IMR-90 (cell line): Measurements from ENCODE around the gene EMILIN2. TPM values are rescaled to one million over a fixed set of nuclear protein-coding genes. Genes with fewer than 3 reads are reported as not detected.

Source experiments
- ATAC-seq: fragments of 200-7000 bp; cut with Tn5 transposase; 2 replicates; pipeline ENCODE4 v1.9.1; 2020; ENCODE audit warnings: low read depth, mild to moderate bottlenecking, moderate library complexity
- BruUV-seq: library from RNA; stranded (reverse); fragments of 400-500 nt; replicated peaks from 2 replicates; lab custom pipeline; 2021; lab: Mats Ljungman, UMichigan
- CTCF ChIA-PET: fragments of 300-600 bp; formaldehyde crosslinking; extraction: SDS; loops from one replicate; lab custom pipeline; 2021; ENCODE audit warnings: antibody characterized with exemption; lab: Yijun Ruan, JAX
- POLR2A ChIA-PET: fragments of 300-600 bp; sonication (Branson Sonifier 250); formaldehyde crosslinking; loops from one replicate; lab custom pipeline; 2022; ENCODE audit warnings: antibody characterized with exemption; ENCODE audit not compliant: unreplicated experiment; lab: Charles Lee
- DNase-seq: peaks from one replicate; pipeline ENCODE4 v3.0.0; 2013
- H2AFZ ChIP-seq: replicated peaks from 2 replicates; pipeline ENCODE3; 2013; ENCODE audit warnings: low read length, mild to moderate bottlenecking; ENCODE audit not compliant: poor library complexity
- H2AK5ac ChIP-seq: 2 replicates; pipeline ENCODE4 v1.6.1; 2013; ENCODE audit warnings: low read depth, low read length, inconsistent platforms
- H2AK9ac ChIP-seq: replicated peaks from 2 replicates; pipeline ENCODE3; 2013; ENCODE audit warnings: mild to moderate bottlenecking, low read depth, low read length, moderate library complexity; ENCODE audit not compliant: poor library complexity
- H2BK120ac ChIP-seq: 2 replicates; pipeline ENCODE4 v1.6.1; 2013; ENCODE audit warnings: low read depth, low read length, inconsistent platforms
- H2BK15ac ChIP-seq: 3 replicates; pipeline ENCODE4 v1.6.1; 2013; ENCODE audit warnings: low read depth, low read length, inconsistent platforms
- H2BK20ac ChIP-seq: 2 replicates; pipeline ENCODE4 v1.6.1; 2013; ENCODE audit warnings: low read depth, mild to moderate bottlenecking, inconsistent platforms, low read length, moderate library complexity
- H2BK5ac ChIP-seq: 2 replicates; pipeline ENCODE4 v1.6.1; 2013; ENCODE audit warnings: mild to moderate bottlenecking, low read depth, low read length, inconsistent platforms; ENCODE audit not compliant: poor library complexity, severe bottlenecking
- H3K14ac ChIP-seq: replicated peaks from 2 replicates; pipeline ENCODE4 v1.6.1; 2013; ENCODE audit warnings: low read depth, low read length, inconsistent platforms
- H3K18ac ChIP-seq: 2 replicates; pipeline ENCODE4 v1.6.1; 2013; ENCODE audit warnings: low read depth, low read length, control low read depth
- H3K23ac ChIP-seq: 2 replicates; pipeline ENCODE4 v1.6.1; 2013; ENCODE audit warnings: low read depth, low read length, inconsistent platforms
- H3K27ac ChIP-seq: 2 replicates; pipeline ENCODE4 v1.5.1; 2013; ENCODE audit warnings: mild to moderate bottlenecking, control low read depth, low read length; ENCODE audit not compliant: insufficient read depth
- H3K27me3 ChIP-seq: 2 replicates; pipeline ENCODE4 v1.6.1; 2013; ENCODE audit warnings: low read length; ENCODE audit not compliant: control insufficient read depth, insufficient read depth
- H3K36me3 ChIP-seq: 2 replicates; pipeline ENCODE4 v1.6.1; 2013; ENCODE audit warnings: low read length, mixed read lengths; ENCODE audit not compliant: control insufficient read depth, insufficient read depth
- H3K4ac ChIP-seq: 2 replicates; pipeline ENCODE4 v1.6.1; 2013; ENCODE audit warnings: low read depth, low read length, inconsistent platforms
- H3K4me1 ChIP-seq: 2 replicates; pipeline ENCODE4 v1.6.1; 2013; ENCODE audit warnings: low read length, mixed read lengths; ENCODE audit not compliant: control insufficient read depth, insufficient read depth
- H3K4me2 ChIP-seq: 2 replicates; pipeline ENCODE4 v1.6.1; 2013; ENCODE audit warnings: low read depth, mild to moderate bottlenecking, control low read depth, low read length, moderate library complexity
- H3K4me3 ChIP-seq: 2 replicates; pipeline ENCODE4 v1.5.1; 2013; ENCODE audit warnings: low read depth, mild to moderate bottlenecking, control low read depth, low read length, moderate library complexity; ENCODE audit not compliant: insufficient read depth
- H3K56ac ChIP-seq: 2 replicates; pipeline ENCODE4 v1.6.1; 2013; ENCODE audit warnings: low read length, inconsistent platforms; ENCODE audit not compliant: insufficient read depth; ENCODE audit errors: extremely low read depth
- H3K79me1 ChIP-seq, 2 experiments: 2 replicates each; pipeline ENCODE4 v1.6.1; 2013; ENCODE audit warnings: low read length in 2 of 2, inconsistent platforms in 1 of 2, low read depth in 1 of 2
- H3K9ac ChIP-seq: 2 replicates; pipeline ENCODE4 v1.6.1; 2013; ENCODE audit warnings: low read depth, low read length, control low read depth
- H3K9me1 ChIP-seq: 2 replicates; pipeline ENCODE4 v1.6.1; 2013; ENCODE audit warnings: low read length, inconsistent platforms; ENCODE audit not compliant: insufficient read depth
- H3K9me3 ChIP-seq: 2 replicates; pipeline ENCODE4 v1.6.1; 2013; ENCODE audit warnings: low read length; ENCODE audit not compliant: control insufficient read depth, insufficient read depth
- H4K20me1 ChIP-seq: 2 replicates; pipeline ENCODE4 v1.6.1; 2013; ENCODE audit warnings: low read length, inconsistent platforms; ENCODE audit not compliant: insufficient read depth
- H4K5ac ChIP-seq: 2 replicates; pipeline ENCODE4 v1.6.1; 2013; ENCODE audit warnings: mild to moderate bottlenecking, low read depth, low read length, control low read depth
- H4K8ac ChIP-seq, 2 experiments: 2 replicates each; pipeline ENCODE4 v1.6.1; 2013; ENCODE audit warnings: low read depth in 2 of 2, low read length in 2 of 2, control low read depth in 1 of 2, inconsistent platforms in 1 of 2
- H4K91ac ChIP-seq: 2 replicates; pipeline ENCODE4 v1.6.1; 2013; ENCODE audit warnings: low read depth, low read length, inconsistent platforms; ENCODE audit not compliant: insufficient read depth
- BHLHE40 ChIP-seq: fragments of 150-350 bp; IDR thresholded peaks from 2 replicates; pipeline ENCODE4 v1.6.1; 2016; ENCODE audit warnings: mild to moderate bottlenecking, low read depth, low read length
- CHD1 ChIP-seq: IDR thresholded peaks from 2 replicates; pipeline ENCODE4 v1.6.1; 2012; ENCODE audit warnings: low read depth, low read length, improper control_type of control experiment
- FOS ChIP-seq: fragments of 150-350 bp; IDR thresholded peaks from 2 replicates; pipeline ENCODE4 v1.6.1; 2016; ENCODE audit warnings: low read depth, low read length
- MAZ ChIP-seq: IDR thresholded peaks from 2 replicates; pipeline ENCODE4 v1.6.1; 2012; ENCODE audit warnings: low read depth, mild to moderate bottlenecking, low read length, improper control_type of control experiment, moderate library complexity, borderline replicate concordance
- NFE2L2 ChIP-seq: fragments of 150-350 bp; IDR thresholded peaks from 2 replicates; pipeline ENCODE4 v1.6.1; 2016; ENCODE audit warnings: low read depth, mild to moderate bottlenecking, low read length
- RAD21 ChIP-seq: IDR thresholded peaks from 2 replicates; pipeline ENCODE4 v1.6.1; 2012; ENCODE audit warnings: low read length, improper control_type of control experiment
- RFX5 ChIP-seq: IDR thresholded peaks from 2 replicates; pipeline ENCODE4 v1.8.0; 2012; ENCODE audit warnings: low read depth, mild to moderate bottlenecking, low read length, moderate library complexity
- SMC3 ChIP-seq: fragments of 150-350 bp; IDR thresholded peaks from 2 replicates; pipeline ENCODE4 v1.6.1; 2016; ENCODE audit warnings: low read depth, mild to moderate bottlenecking, antibody characterized with exemption, low read length, moderate library complexity
- WGBS, 2 experiments: methylation state at CpG; one replicate each; pipeline versions ENCODE4 v1.1.5 to v1.1.7; 2013; ENCODE audit warnings: missing lambda C conversion rate in 2 of 2; ENCODE audit not compliant: insufficient read length in 1 of 2; ENCODE audit errors: extremely low coverage in 2 of 2; 5-methylcytosine and 5-hydroxymethylcytosine counted together
- dilution Hi-C: fragments of 300-500 bp; cut with HindIII; formaldehyde crosslinking; loops from one replicate; pipeline ENCODE4 v1.14.3; 2018; ENCODE audit warnings: low sequenced_read_pairs; ENCODE audit not compliant: unreplicated experiment
- in situ Hi-C: fragments of 300-500 bp; cut with MboI; formaldehyde crosslinking; loops from 3 replicates; pipeline ENCODE4 v1.14.3; 2019; ENCODE audit warnings: low sequenced_read_pairs, inconsistent platforms, mixed read lengths
- intact Hi-C: fragments of 100-400 bp; cut with micrococcal nuclease; formaldehyde crosslinking; loops from 2 replicates; pipeline ENCODE4 v1.10.0; 2022
- polyA plus RNA-seq, 3 experiments: library from polyadenylated mRNA; depleted of rRNA; stranded (reverse); fragments of >200 nt; gene quantifications; 2 replicates each; pipeline ENCODE4 v1.2.3, GENCODE V29; 2012; ENCODE audit warnings: low replicate concordance in 1 of 3
- total RNA-seq: library from RNA; depleted of rRNA; stranded (reverse); fragments of >200 nt; gene quantifications from 2 replicates; pipeline ENCODE4 v1.2.3, GENCODE V29; 2012
- TF ChIP-seq, protein P1 (sequence below): conservative IDR thresholded peaks from 2 replicates; pipeline ENCODE4 v1.5.1; 2012; ENCODE audit warnings: mild to moderate bottlenecking, low read depth, low read length, improper control_type of control experiment

Gene EMILIN2
- total and polyA plus RNA-seq, 2 of the 4 experiments (the other 2 are of a cell fraction) = under 0.01 to 0.14 TPM

GRCh38 chr18:2872095-2872494 lies 25.3 kb downstream of the EMILIN2 start:
- no peaks in the 10 kb centered on the region for H3K36me3 ChIP-seq
- peaks cover 6% of the 10 kb centered on the region; the same call in 1 of the 2 replicates for H3K27me3 ChIP-seq
- H2BK120ac ChIP-seq = no peak overlapping the region
- no peak overlapping the region for H2AK9ac ChIP-seq
- no peaks in the 10 kb centered on the region for H3K9me1 ChIP-seq
- dilution Hi-C loops = no loop called here
- no peak overlapping the region for H3K4me2 ChIP-seq
- H3K23ac ChIP-seq = no peak overlapping the region
- ATAC-seq (no peak), DNase-seq (no peak)
- ChIA-PET POLR2A (no interaction called here), CTCF (interaction anchor here (1.1 kb wide), 1 partner anchor 28 kb away, joined by 3 read pairs; no protein-coding TSS in a partner anchor)
- no peak overlapping the region for H3K56ac ChIP-seq
- H4K20me1 ChIP-seq = no peaks in the 10 kb centered on the region
- peaks cover 2% of the 10 kb centered on the region; the same call in 1 of the 2 replicates for H3K4me1 ChIP-seq
- no TSS peak for BruUV-seq
- no peak overlapping the region for H2BK5ac ChIP-seq
- no peak overlapping the region for H4K91ac ChIP-seq
- H2AFZ ChIP-seq = no peak overlapping the region
- H2BK20ac ChIP-seq = no peak overlapping the region
- no peak overlapping the region for H3K14ac ChIP-seq
- no peak overlapping the region for H3K4ac ChIP-seq
- H3K18ac ChIP-seq = no peak overlapping the region
- no peaks in the 10 kb centered on the region for H3K79me1 ChIP-seq
- 80% methylated on average over 1 of the region's 6 CpGs; no CpG with 5 or more reads in 1 of the 2 experiments for WGBS, 2 experiments
- H2AK5ac ChIP-seq = no peak overlapping the region
- intact Hi-C loops = no loop called here
- TF ChIP-seq MAZ (no peak), NFE2L2 (no peak), RFX5 (no peak), BHLHE40 (no peak), FOS (no peak), CHD1 (no peak), SMC3 (no peak), RAD21 (no peak)
- TF ChIP-seq, protein P1, sequence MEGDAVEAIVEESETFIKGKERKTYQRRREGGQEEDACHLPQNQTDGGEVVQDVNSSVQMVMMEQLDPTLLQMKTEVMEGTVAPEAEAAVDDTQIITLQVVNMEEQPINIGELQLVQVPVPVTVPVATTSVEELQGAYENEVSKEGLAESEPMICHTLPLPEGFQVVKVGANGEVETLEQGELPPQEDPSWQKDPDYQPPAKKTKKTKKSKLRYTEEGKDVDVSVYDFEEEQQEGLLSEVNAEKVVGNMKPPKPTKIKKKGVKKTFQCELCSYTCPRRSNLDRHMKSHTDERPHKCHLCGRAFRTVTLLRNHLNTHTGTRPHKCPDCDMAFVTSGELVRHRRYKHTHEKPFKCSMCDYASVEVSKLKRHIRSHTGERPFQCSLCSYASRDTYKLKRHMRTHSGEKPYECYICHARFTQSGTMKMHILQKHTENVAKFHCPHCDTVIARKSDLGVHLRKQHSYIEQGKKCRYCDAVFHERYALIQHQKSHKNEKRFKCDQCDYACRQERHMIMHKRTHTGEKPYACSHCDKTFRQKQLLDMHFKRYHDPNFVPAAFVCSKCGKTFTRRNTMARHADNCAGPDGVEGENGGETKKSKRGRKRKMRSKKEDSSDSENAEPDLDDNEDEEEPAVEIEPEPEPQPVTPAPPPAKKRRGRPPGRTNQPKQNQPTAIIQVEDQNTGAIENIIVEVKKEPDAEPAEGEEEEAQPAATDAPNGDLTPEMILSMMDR = no peak
- no peak overlapping the region for H3K9ac ChIP-seq
- no peak overlapping the region for H2BK15ac ChIP-seq
- no peaks in the 10 kb centered on the region for H3K9me3 ChIP-seq
- H3K4me3 ChIP-seq = no peak overlapping the region
- H3K27ac ChIP-seq = no peak overlapping the region
- H4K8ac ChIP-seq = no peak overlapping the region
- in situ Hi-C loops = no loop called here
- H4K5ac ChIP-seq = no peak overlapping the region
